DND-41 (cell line): ENCODE measurements around the gene MEIOB.

Experiments used
- ATAC-seq: fragments of 200-7000 bp; cut with Tn5 transposase; 3 replicates; pipeline ENCODE4 v1.9.1; 2021; ENCODE audit warnings: low read depth; ENCODE audit not compliant: insufficient read depth
- DNase-seq: peaks from one replicate; pipeline ENCODE4 v3.0.0-alpha.2; 2020
- H2AFZ ChIP-seq: 2 replicates; pipeline ENCODE4 v1.6.0; 2012; ENCODE audit warnings: low read depth, low read length
- H3K27ac ChIP-seq: 2 replicates; pipeline ENCODE4 v1.5.1; 2012; ENCODE audit warnings: low read length, inconsistent platforms
- H3K27me3 ChIP-seq: fragments of 200-600 bp; sonication (generic); 2 replicates; pipeline ENCODE4 v1.6.0; 2012; ENCODE audit warnings: low read length, mild to moderate bottlenecking, inconsistent platforms; ENCODE audit not compliant: insufficient read depth, poor library complexity
- H3K36me3 ChIP-seq: 2 replicates; pipeline ENCODE4 v1.5.1; 2012; ENCODE audit warnings: low read length, inconsistent platforms; ENCODE audit not compliant: insufficient read depth
- H3K4me1 ChIP-seq: 2 replicates; pipeline ENCODE4 v1.5.1; 2012; ENCODE audit warnings: mild to moderate bottlenecking, low read length; ENCODE audit not compliant: insufficient read depth
- H3K4me2 ChIP-seq: 2 replicates; pipeline ENCODE4 v1.6.0; 2012; ENCODE audit warnings: mild to moderate bottlenecking, moderate library complexity, low read length, inconsistent platforms; ENCODE audit not compliant: insufficient read depth
- H3K4me3 ChIP-seq, 2 experiments: fragments of 200-600 bp in 1 of 2; shearing (Covaris generic) in 1 of 2; 2 replicates each; pipeline ENCODE4 v1.5.1; 2012 to 2016; ENCODE audit warnings: inconsistent platforms in 2 of 2, low read length in 2 of 2, mild to moderate bottlenecking in 2 of 2, low read depth in 1 of 2, moderate library complexity in 1 of 2
- H3K79me2 ChIP-seq: 2 replicates; pipeline ENCODE4 v1.6.0; 2012; ENCODE audit warnings: low read length, inconsistent platforms; ENCODE audit not compliant: insufficient read depth
- H3K9ac ChIP-seq: 2 replicates; pipeline ENCODE4 v1.6.0; 2012; ENCODE audit warnings: low read depth, mild to moderate bottlenecking, inconsistent platforms, low read length, moderate library complexity
- H3K9me3 ChIP-seq: 2 replicates; pipeline ENCODE4 v1.5.1; 2012; ENCODE audit warnings: low read length, moderate library complexity, mild to moderate bottlenecking, inconsistent platforms; ENCODE audit not compliant: insufficient read depth, severe bottlenecking
- H4K20me1 ChIP-seq: 2 replicates; pipeline ENCODE4 v1.6.0; 2012; ENCODE audit warnings: low read length; ENCODE audit not compliant: insufficient read depth
- EZH2 ChIP-seq: IDR thresholded peaks from 3 replicates; pipeline ENCODE4 v1.6.1; 2012; ENCODE audit warnings: borderline replicate concordance, low read depth, mild to moderate bottlenecking, moderate library complexity, low read length, inconsistent platforms; ENCODE audit not compliant: severe bottlenecking
- TF ChIP-seq, protein P1 (sequence below): IDR thresholded peaks from 2 replicates; pipeline ENCODE4 v1.5.1; 2012; ENCODE audit warnings: borderline replicate concordance, low read length, moderate library complexity, mild to moderate bottlenecking; ENCODE audit not compliant: poor library complexity, severe bottlenecking; ENCODE audit errors: extremely low read depth

Gene MEIOB

DNA sequence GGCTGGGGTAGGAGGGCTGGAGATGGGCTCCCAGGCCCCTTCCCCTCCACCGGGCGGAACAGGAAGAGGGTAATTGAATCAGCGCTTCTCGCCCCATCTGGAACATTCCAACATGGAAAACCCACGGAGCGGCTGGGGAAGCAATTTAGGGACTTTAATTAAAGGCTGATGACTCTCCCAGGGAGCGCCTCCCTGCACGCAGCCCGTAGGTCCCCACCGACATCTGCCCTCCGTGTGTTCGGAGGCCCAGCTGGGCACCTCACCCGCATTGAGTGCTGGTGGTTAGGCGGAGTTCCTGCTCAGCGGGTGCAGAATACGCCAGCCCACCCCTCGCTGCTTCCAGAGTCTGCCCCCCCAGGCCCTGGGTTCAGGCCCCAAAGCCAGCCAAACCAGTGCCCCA, 36.2 kb upstream of the MEIOB start:
- no peaks in the 10 kb centered on the region for H3K9me3 ChIP-seq
- no peaks in the 10 kb centered on the region for H3K27me3 ChIP-seq
- DNase-seq (no peak), ATAC-seq (no peak)
- H3K79me2 ChIP-seq, result no peaks in the 10 kb centered on the region
- H2AFZ ChIP-seq, result no peak overlapping the region
- no peak overlapping the region for H3K27ac ChIP-seq
- H4K20me1 ChIP-seq, result no peaks in the 10 kb centered on the region
- H3K36me3 ChIP-seq, result no peaks in the 10 kb centered on the region
- H3K4me3 ChIP-seq, result no peak overlapping the region
- H3K4me2 ChIP-seq, result no peak overlapping the region
- H3K9ac ChIP-seq, result no peak overlapping the region
- TF ChIP-seq, protein P1, sequence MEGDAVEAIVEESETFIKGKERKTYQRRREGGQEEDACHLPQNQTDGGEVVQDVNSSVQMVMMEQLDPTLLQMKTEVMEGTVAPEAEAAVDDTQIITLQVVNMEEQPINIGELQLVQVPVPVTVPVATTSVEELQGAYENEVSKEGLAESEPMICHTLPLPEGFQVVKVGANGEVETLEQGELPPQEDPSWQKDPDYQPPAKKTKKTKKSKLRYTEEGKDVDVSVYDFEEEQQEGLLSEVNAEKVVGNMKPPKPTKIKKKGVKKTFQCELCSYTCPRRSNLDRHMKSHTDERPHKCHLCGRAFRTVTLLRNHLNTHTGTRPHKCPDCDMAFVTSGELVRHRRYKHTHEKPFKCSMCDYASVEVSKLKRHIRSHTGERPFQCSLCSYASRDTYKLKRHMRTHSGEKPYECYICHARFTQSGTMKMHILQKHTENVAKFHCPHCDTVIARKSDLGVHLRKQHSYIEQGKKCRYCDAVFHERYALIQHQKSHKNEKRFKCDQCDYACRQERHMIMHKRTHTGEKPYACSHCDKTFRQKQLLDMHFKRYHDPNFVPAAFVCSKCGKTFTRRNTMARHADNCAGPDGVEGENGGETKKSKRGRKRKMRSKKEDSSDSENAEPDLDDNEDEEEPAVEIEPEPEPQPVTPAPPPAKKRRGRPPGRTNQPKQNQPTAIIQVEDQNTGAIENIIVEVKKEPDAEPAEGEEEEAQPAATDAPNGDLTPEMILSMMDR, result no peak
- TF ChIP-seq EZH2, result no peak
- no peaks in the 10 kb centered on the region for H3K4me1 ChIP-seq

DNA sequence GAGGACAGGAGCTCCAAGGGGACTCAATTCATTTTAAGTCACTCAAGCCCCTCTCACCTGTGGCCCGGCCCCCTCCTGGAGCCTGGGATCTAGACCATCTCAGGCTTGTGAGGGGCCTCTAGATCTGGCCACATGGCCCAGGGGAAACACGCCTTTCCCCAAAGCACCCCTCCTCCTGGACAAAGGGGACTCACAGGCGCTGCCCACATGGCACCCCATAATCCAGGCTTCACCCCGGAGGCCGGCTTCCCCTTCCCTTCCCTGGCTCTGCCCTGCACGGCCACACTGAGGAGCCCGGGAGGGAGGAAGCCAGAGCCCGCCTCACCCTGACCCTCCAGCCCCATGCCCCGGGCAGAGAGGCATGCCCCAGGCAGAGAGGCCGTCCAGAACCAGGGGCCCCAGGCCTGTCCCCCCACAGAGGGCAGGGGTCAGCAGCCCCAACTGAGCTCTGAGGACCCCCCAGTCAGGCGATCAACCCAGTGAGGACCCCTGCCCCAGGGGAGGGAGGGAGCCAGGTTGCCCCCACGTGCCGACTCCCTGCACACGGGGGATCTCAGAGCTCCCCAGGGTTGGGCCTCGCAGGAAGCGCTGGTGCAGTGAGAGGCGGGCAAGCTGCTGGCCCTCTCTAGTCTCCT, 35.4 kb upstream of the MEIOB start:
- no peak for ATAC-seq
- Histone ChIP-seq H3K4me1 (no peaks in the 10 kb centered on the region), H3K27ac (no peak overlapping the region), H3K36me3 (no peaks in the 10 kb centered on the region), H3K4me3 (no peak overlapping the region), H3K79me2 (no peaks in the 10 kb centered on the region), H3K9me3 (no peaks in the 10 kb centered on the region), H2AFZ (no peak overlapping the region), H4K20me1 (no peaks in the 10 kb centered on the region), H3K9ac (no peak overlapping the region), H3K4me2 (no peak overlapping the region), H3K27me3 (no peaks in the 10 kb centered on the region)
- DNase-seq, result no peak
- TF ChIP-seq, protein P1, result no peak
- TF ChIP-seq EZH2, result no peak

DNA sequence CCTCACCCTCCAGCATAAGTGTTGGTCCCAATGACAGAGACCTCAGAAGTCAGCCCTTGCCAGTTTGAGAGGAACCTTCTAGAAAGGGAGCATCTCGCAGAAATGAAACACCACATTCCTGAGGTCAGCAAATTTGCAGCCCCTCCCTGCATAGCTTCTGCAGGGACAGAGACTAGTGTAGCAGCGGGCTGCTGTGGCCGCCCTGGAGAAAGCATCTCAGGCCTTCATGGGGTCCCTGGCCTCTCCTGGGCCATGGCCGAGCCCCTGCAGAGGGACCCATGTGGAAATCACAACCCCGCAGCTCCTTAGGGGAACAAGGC, 34.8 kb upstream of the MEIOB start:
- Histone ChIP-seq H2AFZ (no peak overlapping the region), H3K9ac (no peak overlapping the region), H3K27me3 (no peaks in the 10 kb centered on the region), H3K4me3 (no peak overlapping the region), H3K79me2 (no peaks in the 10 kb centered on the region), H3K27ac (no peak overlapping the region), H3K36me3 (no peaks in the 10 kb centered on the region), H3K4me2 (no peak overlapping the region), H3K9me3 (no peaks in the 10 kb centered on the region), H3K4me1 (no peaks in the 10 kb centered on the region), H4K20me1 (no peaks in the 10 kb centered on the region)
- no peak for TF ChIP-seq EZH2
- TF ChIP-seq, protein P1, result no peak
- ATAC-seq, result no peak
- no peak for DNase-seq
